ENCODE data around the gene SPDEF. TPM values are rescaled to one million over a fixed set of nuclear protein-coding genes. Genes with fewer than 3 reads are reported as not detected.

SPDEF gene
- total RNA-seq (2014; rRNA removed; shearing (Covaris generic)) = 0.11 and 0.21 TPM in 2 replicates

- H3K36me3 ChIP-seq (replicated peaks; ENCODE audit: control insufficient read depth, insufficient read depth, low read length) = no peaks in the 10 kb centered on the region
- DNase-seq = peak; percentile 82
These were observed at the start of gene SPDEF for GRCh38 chr6:34556031-34556471. Gene SPDEF (minus strand): TSS chr6:34556329. CDS start chr6:34544455, 11,874 bp downstream.

GRCh38 chr6:34603707-34604106, 47.6 kb upstream of the SPDEF start:
- Histone ChIP-seq H3K4me3 (ENCODE audit: insufficient read depth, low read depth, low read length) (no peak overlapping the region), H3K27me3 (ENCODE audit: control insufficient read depth, insufficient read depth, low read length) (no peaks in the 10 kb centered on the region), H3K36me3 (replicated peaks; ENCODE audit: control insufficient read depth, insufficient read depth, low read length) (no peaks in the 10 kb centered on the region)
- DNase-seq = no peak

More at GRCh38 chr6:34556031-34556471, at the start of gene SPDEF:
- Histone ChIP-seq H3K27me3 (ENCODE audit: control insufficient read depth, insufficient read depth, low read length) (no peaks in the 10 kb centered on the region), H3K4me3 (ENCODE audit: insufficient read depth, low read depth, low read length) (no peak within 1 kb of the TSS)

- DNase-seq = no peak
- Histone ChIP-seq H3K27me3 (ENCODE audit: control insufficient read depth, insufficient read depth, low read length) (no peaks in the 10 kb centered on the region), H3K4me3 (ENCODE audit: insufficient read depth, low read depth, low read length) (no peak overlapping the region), H3K36me3 (replicated peaks; ENCODE audit: control insufficient read depth, insufficient read depth, low read length) (no peaks in the 10 kb centered on the region)
These were observed 46.4 kb upstream of the SPDEF start for GRCh38 chr6:34602318-34603111.

DNA sequence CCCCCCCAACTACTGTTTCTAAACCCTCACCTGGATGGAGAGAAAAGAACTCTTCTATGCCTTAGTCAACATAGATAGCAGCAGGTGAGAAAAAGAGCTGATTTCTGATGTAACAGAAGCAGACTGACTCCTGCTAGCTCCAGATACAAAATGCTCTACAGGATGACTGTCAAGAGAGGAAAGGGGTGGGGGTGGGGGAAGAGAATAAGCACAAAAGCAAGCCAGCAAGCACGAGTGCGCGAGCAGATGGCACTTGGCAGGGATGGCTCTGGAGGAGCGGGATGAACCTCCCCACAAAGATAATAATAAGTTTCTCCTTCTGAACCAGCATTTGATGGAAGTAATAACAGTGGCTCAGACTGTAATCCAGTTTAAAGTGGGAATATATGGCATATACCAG, 45.6 kb upstream of the SPDEF start:
- Histone ChIP-seq H3K36me3 (replicated peaks; ENCODE audit: control insufficient read depth, insufficient read depth, low read length) (no peaks in the 10 kb centered on the region), H3K4me3 (ENCODE audit: insufficient read depth, low read depth, low read length) (no peak overlapping the region), H3K27me3 (ENCODE audit: control insufficient read depth, insufficient read depth, low read length) (no peaks in the 10 kb centered on the region)
- DNase-seq = peak; percentile 34

- DNase-seq = no peak
- Histone ChIP-seq H3K27me3 (ENCODE audit: control insufficient read depth, insufficient read depth, low read length) (no peaks in the 10 kb centered on the region), H3K36me3 (replicated peaks; ENCODE audit: control insufficient read depth, insufficient read depth, low read length) (no peaks in the 10 kb centered on the region), H3K4me3 (ENCODE audit: insufficient read depth, low read depth, low read length) (no peak overlapping the region)
These were observed 44.7 kb upstream of the SPDEF start for GRCh38 chr6:34600796-34601195.

DNA sequence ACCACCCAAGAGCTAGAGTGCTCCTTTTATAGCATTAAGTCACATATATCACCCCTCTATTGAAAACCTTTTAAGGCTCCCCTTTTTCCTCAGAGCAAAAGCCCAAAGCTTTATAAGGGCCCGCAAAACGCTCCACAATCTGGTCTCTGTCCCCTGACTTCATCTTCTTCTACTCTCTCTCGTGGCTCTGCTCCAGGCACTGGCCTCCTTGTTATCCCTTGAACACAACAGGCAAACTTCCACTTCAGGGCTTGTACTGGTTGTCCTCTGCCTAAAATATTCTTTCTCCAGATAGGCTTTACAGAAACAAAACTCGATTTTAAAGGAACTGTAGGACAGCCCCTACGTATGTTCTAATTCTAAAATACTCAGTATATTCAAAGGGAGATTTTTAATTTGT, 44.0 kb upstream of the SPDEF start:
- DNase-seq = no peak
- Histone ChIP-seq H3K36me3 (replicated peaks; ENCODE audit: control insufficient read depth, insufficient read depth, low read length) (no peaks in the 10 kb centered on the region), H3K4me3 (ENCODE audit: insufficient read depth, low read depth, low read length) (no peak overlapping the region), H3K27me3 (ENCODE audit: control insufficient read depth, insufficient read depth, low read length) (no peaks in the 10 kb centered on the region)

- Histone ChIP-seq H3K4me3 (ENCODE audit: insufficient read depth, low read depth, low read length) (no peak overlapping the region), H3K36me3 (replicated peaks; ENCODE audit: control insufficient read depth, insufficient read depth, low read length) (no peaks in the 10 kb centered on the region), H3K27me3 (ENCODE audit: control insufficient read depth, insufficient read depth, low read length) (no peaks in the 10 kb centered on the region)
- no peak for DNase-seq
These were observed 42.6 kb upstream of the SPDEF start for GRCh38 chr6:34598712-34599111.

DNA sequence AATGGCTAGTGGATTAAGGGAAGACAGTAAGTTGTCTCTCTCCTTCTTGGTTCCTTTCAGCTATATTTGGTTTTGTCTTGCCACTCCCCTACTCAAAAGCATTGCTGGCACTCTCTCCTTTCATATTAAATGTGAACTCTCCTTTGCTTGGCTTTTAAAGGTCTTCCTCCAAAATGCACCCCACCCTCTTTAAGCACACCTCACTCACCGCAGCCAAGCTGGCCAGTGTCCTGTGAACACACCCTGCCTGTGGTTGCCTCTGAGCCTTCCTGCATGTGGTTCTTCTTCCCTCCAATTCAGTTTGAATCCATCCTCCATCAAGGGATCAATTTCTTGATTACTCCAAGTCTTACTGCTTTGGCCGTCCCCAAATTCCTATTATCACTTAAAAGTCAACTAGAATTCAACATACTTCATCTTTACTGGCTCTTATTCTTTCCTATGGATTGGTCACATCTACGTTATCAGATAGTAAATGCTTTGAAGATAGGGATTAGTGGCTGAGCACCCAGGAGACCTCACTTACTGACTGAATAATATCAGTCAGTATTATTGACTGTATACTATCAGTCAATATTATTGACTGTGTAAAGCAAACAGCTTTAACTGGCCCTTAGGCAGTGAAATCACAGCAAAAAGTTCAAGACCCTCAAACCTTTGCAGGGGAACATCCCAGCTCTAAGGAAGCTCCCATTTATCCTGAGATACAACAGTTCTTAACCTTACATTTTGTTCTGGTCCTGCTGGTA, 41.6 kb upstream of the SPDEF start:
- H3K27me3 ChIP-seq (ENCODE audit: control insufficient read depth, insufficient read depth, low read length) = no peaks in the 10 kb centered on the region
- H3K4me3 ChIP-seq (ENCODE audit: insufficient read depth, low read depth, low read length) = no peak overlapping the region
- no peak for DNase-seq
- no peaks in the 10 kb centered on the region for H3K36me3 ChIP-seq (replicated peaks; ENCODE audit: control insufficient read depth, insufficient read depth, low read length)

GRCh38 chr6:34596798-34597197, 40.7 kb upstream of the SPDEF start:
- DNase-seq = no peak
- Histone ChIP-seq H3K27me3 (ENCODE audit: control insufficient read depth, insufficient read depth, low read length) (no peaks in the 10 kb centered on the region), H3K4me3 (ENCODE audit: insufficient read depth, low read depth, low read length) (no peak overlapping the region), H3K36me3 (replicated peaks; ENCODE audit: control insufficient read depth, insufficient read depth, low read length) (no peaks in the 10 kb centered on the region)

DNA sequence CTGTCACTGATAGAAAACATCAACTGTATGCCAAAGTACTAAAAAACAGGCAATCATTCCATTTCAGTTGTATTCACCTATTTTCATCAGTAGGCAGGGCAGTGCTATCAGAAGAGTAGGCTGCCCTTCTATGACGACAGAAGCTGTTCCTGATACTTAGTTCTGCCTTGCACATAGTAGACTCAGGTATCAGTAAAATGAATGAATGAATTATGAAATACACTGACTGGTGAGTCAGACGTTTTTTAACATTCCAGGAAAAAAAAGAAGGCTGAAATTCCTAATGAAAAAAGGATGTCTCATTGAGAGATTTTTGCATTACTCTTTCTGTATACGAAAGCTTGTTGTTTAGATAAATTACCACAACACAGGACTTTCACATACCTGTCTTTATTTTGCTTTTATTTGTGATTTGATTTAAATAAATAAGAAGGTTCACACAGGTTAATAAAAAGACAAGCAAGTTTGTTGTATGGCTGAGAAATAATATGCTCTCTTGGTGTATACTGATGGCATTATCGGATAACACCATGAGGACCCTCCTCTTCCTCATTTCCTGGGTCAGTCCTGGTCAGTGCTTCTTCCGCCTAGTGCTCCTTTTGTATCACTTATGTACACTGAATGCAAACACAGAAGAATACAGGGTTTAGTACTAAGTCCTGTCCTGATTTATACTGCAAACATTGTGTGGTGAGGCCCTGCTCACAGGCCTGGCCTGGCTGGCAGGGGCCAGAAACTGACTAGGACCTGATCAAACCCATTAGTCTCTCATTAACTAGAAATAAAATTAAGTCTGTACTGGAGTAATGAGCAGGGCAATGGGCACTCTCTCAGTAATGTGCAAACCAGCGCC, 39.4 kb upstream of the SPDEF start:
- H3K36me3 ChIP-seq (replicated peaks; ENCODE audit: control insufficient read depth, insufficient read depth, low read length) = no peaks in the 10 kb centered on the region
- DNase-seq = no peak
- no peak overlapping the region for H3K4me3 ChIP-seq (ENCODE audit: insufficient read depth, low read depth, low read length)
- H3K27me3 ChIP-seq (ENCODE audit: control insufficient read depth, insufficient read depth, low read length) = no peaks in the 10 kb centered on the region

DNA sequence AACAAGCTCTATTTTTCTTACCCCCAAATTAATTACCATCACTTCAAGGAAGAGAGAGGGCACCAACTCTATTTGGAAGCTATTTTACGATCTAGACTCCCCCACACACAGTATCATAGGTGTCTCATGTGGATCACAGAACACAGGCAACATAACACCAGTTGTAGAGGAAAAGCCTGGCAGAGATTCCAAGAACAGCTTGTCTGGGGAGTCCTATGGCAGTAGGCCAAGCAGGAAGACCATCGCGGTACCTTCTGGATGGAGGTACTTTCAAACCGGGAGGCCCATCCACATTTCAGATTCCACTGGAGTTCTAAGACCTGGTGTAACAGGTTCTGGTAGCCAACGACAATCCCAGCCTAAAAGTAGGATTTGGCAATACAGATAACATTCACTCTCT, 37.6 kb upstream of the SPDEF start:
- H3K27me3 ChIP-seq (ENCODE audit: control insufficient read depth, insufficient read depth, low read length) = no peaks in the 10 kb centered on the region
- no peak for DNase-seq
- no peak overlapping the region for H3K4me3 ChIP-seq (ENCODE audit: insufficient read depth, low read depth, low read length)
- no peaks in the 10 kb centered on the region for H3K36me3 ChIP-seq (replicated peaks; ENCODE audit: control insufficient read depth, insufficient read depth, low read length)

GRCh38 chr6:34592208-34592952, 36.3 kb upstream of the SPDEF start:
- H3K4me3 ChIP-seq (ENCODE audit: insufficient read depth, low read depth, low read length) = no peak overlapping the region
- no peak for DNase-seq
- no peaks in the 10 kb centered on the region for H3K27me3 ChIP-seq (ENCODE audit: control insufficient read depth, insufficient read depth, low read length)
- no peaks in the 10 kb centered on the region for H3K36me3 ChIP-seq (replicated peaks; ENCODE audit: control insufficient read depth, insufficient read depth, low read length)

DNA sequence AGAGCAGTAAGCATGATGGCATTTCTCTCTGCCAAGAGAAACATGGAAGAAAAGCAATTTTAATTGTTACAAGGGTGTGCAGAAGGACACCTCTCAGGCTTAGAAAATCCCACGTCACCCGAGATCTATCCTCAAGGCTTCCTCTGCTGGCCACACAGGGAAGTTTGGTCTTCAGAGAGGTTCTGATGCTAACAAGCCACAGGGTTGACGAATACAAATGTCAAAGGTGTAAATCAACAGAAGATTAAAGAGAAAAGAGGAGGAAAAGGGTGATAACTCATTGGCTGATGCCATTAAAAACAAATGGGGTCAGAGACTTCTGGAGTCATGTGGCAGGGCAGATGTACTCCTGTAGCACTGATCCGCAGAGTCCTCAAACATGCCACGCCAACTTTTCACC, 33.6 kb upstream of the SPDEF start:
- H3K4me3 ChIP-seq (ENCODE audit: insufficient read depth, low read depth, low read length) = no peak overlapping the region
- DNase-seq = no peak
- no peaks in the 10 kb centered on the region for H3K36me3 ChIP-seq (replicated peaks; ENCODE audit: control insufficient read depth, insufficient read depth, low read length)

DNA sequence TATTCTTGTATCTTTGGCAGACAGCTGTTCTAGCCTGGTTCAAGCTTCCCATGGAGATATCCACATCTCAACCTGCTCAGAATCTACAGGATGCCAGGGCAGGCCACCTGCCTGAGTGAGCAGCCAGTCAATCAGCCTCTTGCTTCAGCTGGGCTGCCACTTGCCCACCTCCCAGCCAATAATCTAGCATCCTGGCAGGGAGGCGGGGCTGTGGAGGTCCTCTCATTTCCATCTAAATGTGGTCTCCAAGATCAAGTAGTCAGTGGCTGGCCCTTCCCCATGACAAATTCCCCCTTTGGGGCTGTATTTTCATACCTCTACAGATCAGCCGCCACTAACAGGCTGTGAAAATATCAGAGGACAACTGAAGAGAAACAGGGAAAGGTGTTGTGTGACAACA, 33.0 kb upstream of the SPDEF start:
- DNase-seq = peak; percentile 51
- no peaks in the 10 kb centered on the region for H3K36me3 ChIP-seq (replicated peaks; ENCODE audit: control insufficient read depth, insufficient read depth, low read length)
- H3K4me3 ChIP-seq (ENCODE audit: insufficient read depth, low read depth, low read length) = no peak overlapping the region
- no peaks in the 10 kb centered on the region for H3K27me3 ChIP-seq (ENCODE audit: control insufficient read depth, insufficient read depth, low read length)

More for the DNA sequence above, 33.6 kb upstream of the SPDEF start:
- H3K27me3 ChIP-seq (ENCODE audit: control insufficient read depth, insufficient read depth, low read length) = no peaks in the 10 kb centered on the region

Measured in H7 (cell line).